HepG2 (cell line): Measurements from ENCODE around the gene CALN1. TPM values are rescaled to one million over a fixed set of nuclear protein-coding genes. Genes with fewer than 3 reads are reported as not detected.

Experiments
- ATAC-seq: fragments of 200-7000 bp; cut with Tn5 transposase; 3 replicates; pipeline ENCODE4 v1.9.1; 2020; ENCODE audit warnings: mild to moderate bottlenecking, moderate library complexity
- BruUV-seq: library from RNA; stranded (reverse); fragments of 400-500 nt; replicated peaks from 2 replicates; lab custom pipeline; 2021; lab: Mats Ljungman, UMichigan
- CTCF ChIA-PET: fragments of 300-600 bp; formaldehyde crosslinking; extraction: SDS; loops from one replicate; lab custom pipeline; 2021; ENCODE audit warnings: low total read pairs, inconsistent platforms, low intra/inter-chr PET ratio; lab: Yijun Ruan, JAX
- POLR2A ChIA-PET: fragments of 350-600 bp; sonication (Branson Sonifier 250); formaldehyde crosslinking; loops from one replicate; lab custom pipeline; 2020; ENCODE audit warnings: antibody characterized with exemption, inconsistent platforms; lab: Yijun Ruan, JAX
- DNase-seq: peaks from one replicate; pipeline ENCODE4 v3.0.0-alpha.2; 2015; ENCODE audit warnings: low spot score
- FAIRE-seq: peaks from 3 replicates; lab custom pipeline; 2011; peaks lifted over from hg19 to GRCh38; lab: Jason Lieb, UNC
- H2AFZ ChIP-seq: one replicate; pipeline ENCODE4 v1.6.1; 2011; ENCODE audit warnings: low read length, inconsistent platforms
- H3K27ac ChIP-seq: fragments of 300-600 bp; 3 replicates; pipeline ENCODE4 v1.8.0; 2011; ENCODE audit warnings: mixed run types, mild to moderate bottlenecking, mixed read lengths, low read length, inconsistent platforms; ENCODE audit not compliant: insufficient read depth; ENCODE audit errors: extremely low read length
- H3K27me3 ChIP-seq, 2 experiments: fragments of 200-600 bp in 1 of 2; 2 replicates in 1 of 2; 3 replicates in 1 of 2; pipeline versions ENCODE4 v1.6.0 to v1.8.0; 2011; ENCODE audit warnings: low read length in 2 of 2, mild to moderate bottlenecking in 2 of 2, moderate library complexity in 2 of 2, inconsistent platforms in 1 of 2; ENCODE audit not compliant: insufficient read depth in 2 of 2, control insufficient read depth in 1 of 2
- H3K36me3 ChIP-seq, 2 experiments: fragments of 200-600 bp in 1 of 2; replicated peaks in 1 of 2; 2 replicates in 1 of 2; 3 replicates in 1 of 2; pipeline versions ENCODE4 v1.5.1 to v1.8.0; 2011; ENCODE audit warnings: low read length in 2 of 2, inconsistent platforms in 1 of 2; ENCODE audit not compliant: insufficient read depth in 2 of 2, control insufficient read depth in 1 of 2
- H3K4me1 ChIP-seq: 2 replicates; pipeline ENCODE4 v1.5.1; 2012; ENCODE audit warnings: low read length, inconsistent platforms; ENCODE audit not compliant: insufficient read depth
- H3K4me2 ChIP-seq: 2 replicates; pipeline ENCODE4 v1.6.0; 2011; ENCODE audit warnings: low read depth, low read length, inconsistent platforms
- H3K4me3 ChIP-seq, 3 experiments: fragments of 200-600 bp in 1 of 3; sonication (generic), shearing (Covaris generic) in 1 of 3; replicated peaks in 1 of 3; 2 replicates each; pipeline ENCODE4 v1.5.1; 2011 to 2016; ENCODE audit warnings: low read length in 3 of 3, inconsistent platforms in 2 of 3, low read depth in 2 of 3, mild to moderate bottlenecking in 2 of 3, control low read depth in 1 of 3, mixed read lengths in 1 of 3; ENCODE audit not compliant: insufficient read depth in 1 of 3
- H3K79me2 ChIP-seq: one replicate; pipeline ENCODE4 v1.6.1; 2011; ENCODE audit warnings: low read length, inconsistent platforms; ENCODE audit not compliant: insufficient read depth
- H3K9ac ChIP-seq: 2 replicates; pipeline ENCODE4 v1.6.0; 2011; ENCODE audit warnings: mild to moderate bottlenecking, low read depth, low read length, inconsistent platforms; ENCODE audit not compliant: insufficient read depth
- H3K9me3 ChIP-seq: 2 replicates; pipeline ENCODE4 v1.5.1; 2012; ENCODE audit warnings: mild to moderate bottlenecking, low read length
- H4K20me1 ChIP-seq: 2 replicates; pipeline ENCODE4 v1.6.0; 2011; ENCODE audit warnings: inconsistent platforms, mild to moderate bottlenecking, low read length, moderate library complexity; ENCODE audit not compliant: insufficient read depth
- ATRX ChIP-seq: sonication (generic); formaldehyde crosslinking; IDR thresholded peaks from 2 replicates; pipeline ENCODE4 v1.4.0; 2020; ENCODE audit warnings: missing genetic modification reagents, borderline replicate concordance
- BHLHE40 ChIP-seq: IDR thresholded peaks from 2 replicates; pipeline ENCODE4 v1.6.1; 2011; ENCODE audit warnings: low read length, improper control_type of control experiment
- CREM ChIP-seq, 2 experiments: sonication (generic) in 1 of 2; formaldehyde crosslinking in 1 of 2; IDR thresholded peaks; 2 replicates each; pipeline versions ENCODE4 v1.4.0 to v1.6.1; 2016 to 2020; ENCODE audit warnings: antibody characterized with exemption in 1 of 2, mild to moderate bottlenecking in 1 of 2, missing genetic modification reagents in 1 of 2
- HOXA9 ChIP-seq: sonication (generic); formaldehyde crosslinking; IDR thresholded peaks from 2 replicates; pipeline ENCODE4 v1.8.1; 2022; ENCODE audit warnings: missing genetic modification reagents, mild to moderate bottlenecking, moderate library complexity, borderline replicate concordance
- PTBP1 ChIP-seq: fragments of 200-400 bp; formaldehyde crosslinking; IDR thresholded peaks from 2 replicates; pipeline ENCODE4 v1.6.1; 2018; ENCODE audit warnings: low read length, low read depth; ENCODE audit not compliant: poor library complexity, severe bottlenecking
- RBFOX2 ChIP-seq: fragments of 200-400 bp; formaldehyde crosslinking; IDR thresholded peaks from 2 replicates; pipeline ENCODE4 v1.6.1; 2017; ENCODE audit warnings: low read depth, mild to moderate bottlenecking, low read length
- SOX6 ChIP-seq, 2 experiments: fragments of 450-650 bp in 1 of 2; sonication (generic) in 1 of 2; formaldehyde crosslinking in 1 of 2; IDR thresholded peaks; 2 replicates each; pipeline versions ENCODE4 v1.4.0 to v1.6.1; 2017 to 2020; ENCODE audit warnings: antibody characterized with exemption in 1 of 2, mild to moderate bottlenecking in 1 of 2, missing genetic modification reagents in 1 of 2
- ZKSCAN1 ChIP-seq: fragments of 150-350 bp; IDR thresholded peaks from 2 replicates; pipeline ENCODE4 v1.6.1; 2014; ENCODE audit warnings: low read length
- ZNF343 ChIP-seq: sonication (generic); formaldehyde crosslinking; IDR thresholded peaks from 2 replicates; pipeline ENCODE4 v1.4.0; 2020; ENCODE audit warnings: mild to moderate bottlenecking, missing genetic modification reagents
- WGBS: methylation state at CpG from one replicate; pipeline ENCODE4 v1.1.6; 2017; ENCODE audit warnings: low lambda C conversion rate; 5-methylcytosine and 5-hydroxymethylcytosine counted together
- in situ Hi-C: cut with HindIII; loops from 2 replicates; pipeline ENCODE4 v1.10.0; 2017; ENCODE audit warnings: low pct_unique_long_range_greater_than_20kb; ENCODE audit not compliant: extremely low pct_ligation_motif_present
- intact Hi-C: fragments of 100-400 bp; cut with micrococcal nuclease; formaldehyde crosslinking; loops from one replicate; pipeline ENCODE4 v1.10.0; 2022; ENCODE audit not compliant: unreplicated experiment
- polyA plus RNA-seq, 8 experiments: library from polyadenylated mRNA; depleted of rRNA in 3 of 8; stranded (reverse) in 7 of 8; unstranded in 1 of 8; fragments of >200 nt; fragmentation: Illumina TruSeq in 4 of 8; extraction: Trizol in 4 of 8; gene quantifications; 2 replicates each; pipeline versions ENCODE4 v1.2.1 to v1.2.3, GENCODE V29; 2011 to 2016; ENCODE audit warnings: low read depth in 4 of 8, missing spikeins in 1 of 8, mixed read lengths in 1 of 8; ENCODE audit not compliant: insufficient read depth in 1 of 8
- total RNA-seq, 5 experiments: library from RNA; depleted of rRNA; stranded (reverse); fragments of >200 nt; fragmentation: Illumina TruSeq; extraction: Trizol; gene quantifications; 2 replicates each; pipeline ENCODE4 v1.2.3, GENCODE V29; 2016; ENCODE audit warnings: low read depth in 1 of 5
- TF ChIP-seq, protein P1 (sequence below): sonication (generic); formaldehyde crosslinking; IDR thresholded peaks from 2 replicates; pipeline ENCODE4 v1.4.0; 2020; ENCODE audit warnings: missing genetic modification reagents
- TF ChIP-seq, protein P2 (sequence below): sonication (generic); formaldehyde crosslinking; conservative IDR thresholded peaks from 2 replicates; pipeline ENCODE4 v1.8.0; 2022; ENCODE audit warnings: mild to moderate bottlenecking, moderate library complexity, missing genetic modification reagents
- TF ChIP-seq, protein P3 (sequence below): sonication (generic); formaldehyde crosslinking; IDR thresholded peaks from 2 replicates; pipeline ENCODE4 v1.8.0; 2022; ENCODE audit warnings: mild to moderate bottlenecking, missing genetic modification reagents; ENCODE audit not compliant: insufficient replicate concordance
- TF ChIP-seq, protein P4 (sequence below): sonication (generic); formaldehyde crosslinking; IDR thresholded peaks from 2 replicates; pipeline ENCODE4 v1.5.0; 2020; ENCODE audit warnings: mild to moderate bottlenecking, missing genetic modification reagents, borderline replicate concordance

Gene CALN1
- total and polyA plus RNA-seq, 2 of the 13 experiments (the other 11 are each of a cell fraction or from before 2014, with no cell fraction given) = not detected

DNA sequence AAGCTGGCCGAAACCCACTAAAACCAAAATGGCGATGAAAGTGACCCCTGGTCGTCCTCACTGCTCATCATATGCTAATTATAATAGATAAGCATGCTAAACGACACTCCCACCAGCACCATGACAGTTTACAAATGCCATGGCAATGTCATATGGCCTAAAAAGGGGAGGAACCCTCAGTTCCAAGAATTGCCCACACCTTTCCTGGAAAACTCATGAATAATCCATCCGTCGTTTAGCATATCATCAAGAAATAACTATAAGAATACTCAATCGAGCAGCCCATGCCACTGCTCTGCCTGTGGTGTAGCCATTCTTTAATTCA lies 422.0 kb downstream of the CALN1 start:
- FAIRE-seq = no peak
- Histone ChIP-seq H4K20me1 (no peaks in the 10 kb centered on the region), H3K79me2 (no peaks in the 10 kb centered on the region), H3K4me3 (no peak overlapping the region), H3K9me3 (no peaks in the 10 kb centered on the region), H3K27ac (no peak overlapping the region), H3K9ac (no peak overlapping the region), H3K4me1 (no peaks in the 10 kb centered on the region), H3K36me3 (no peaks in the 10 kb centered on the region), H2AFZ (no peak overlapping the region), H3K4me2 (no peak overlapping the region), H3K27me3 (no peaks in the 10 kb centered on the region; a peak in 1 of 5 replicates)
- in situ Hi-C loops = no loop called here
- intact Hi-C loops = no loop called here
- no peak for DNase-seq
- ChIA-PET CTCF (no interaction called here), POLR2A (no interaction called here)
- WGBS = 57% methylated on average over 6 of the region's 7 CpGs
- no TSS peak for BruUV-seq
- no peak for ATAC-seq
- TF ChIP-seq, protein P1, sequence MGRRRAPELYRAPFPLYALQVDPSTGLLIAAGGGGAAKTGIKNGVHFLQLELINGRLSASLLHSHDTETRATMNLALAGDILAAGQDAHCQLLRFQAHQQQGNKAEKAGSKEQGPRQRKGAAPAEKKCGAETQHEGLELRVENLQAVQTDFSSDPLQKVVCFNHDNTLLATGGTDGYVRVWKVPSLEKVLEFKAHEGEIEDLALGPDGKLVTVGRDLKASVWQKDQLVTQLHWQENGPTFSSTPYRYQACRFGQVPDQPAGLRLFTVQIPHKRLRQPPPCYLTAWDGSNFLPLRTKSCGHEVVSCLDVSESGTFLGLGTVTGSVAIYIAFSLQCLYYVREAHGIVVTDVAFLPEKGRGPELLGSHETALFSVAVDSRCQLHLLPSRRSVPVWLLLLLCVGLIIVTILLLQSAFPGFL (CRISPR knock-in tag) = no peak
- TF ChIP-seq, protein P2, sequence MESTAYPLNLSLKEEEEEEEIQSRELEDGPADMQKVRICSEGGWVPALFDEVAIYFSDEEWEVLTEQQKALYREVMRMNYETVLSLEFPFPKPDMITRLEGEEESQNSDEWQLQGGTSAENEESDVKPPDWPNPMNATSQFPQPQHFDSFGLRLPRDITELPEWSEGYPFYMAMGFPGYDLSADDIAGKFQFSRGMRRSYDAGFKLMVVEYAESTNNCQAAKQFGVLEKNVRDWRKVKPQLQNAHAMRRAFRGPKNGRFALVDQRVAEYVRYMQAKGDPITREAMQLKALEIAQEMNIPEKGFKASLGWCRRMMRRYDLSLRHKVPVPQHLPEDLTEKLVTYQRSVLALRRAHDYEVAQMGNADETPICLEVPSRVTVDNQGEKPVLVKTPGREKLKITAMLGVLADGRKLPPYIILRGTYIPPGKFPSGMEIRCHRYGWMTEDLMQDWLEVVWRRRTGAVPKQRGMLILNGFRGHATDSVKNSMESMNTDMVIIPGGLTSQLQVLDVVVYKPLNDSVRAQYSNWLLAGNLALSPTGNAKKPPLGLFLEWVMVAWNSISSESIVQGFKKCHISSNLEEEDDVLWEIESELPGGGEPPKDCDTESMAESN (CRISPR knock-in tag) = no peak
- TF ChIP-seq PTBP1 (no peak), BHLHE40 (no peak), ATRX (no peak), ZNF343 (CRISPR knock-in tag) (no peak), RBFOX2 (no peak), CREM (IDR thresholded peaks at IDR 0.05) (no peak), CREM (CRISPR knock-in tag; IDR thresholded peaks at IDR 0.05) (no peak), ZKSCAN1 (no peak), HOXA9 (CRISPR knock-in tag) (no peak), SOX6 (IDR thresholded peaks at IDR 0.05) (no peak), SOX6 (CRISPR knock-in tag; IDR thresholded peaks at IDR 0.05) (no peak)
- TF ChIP-seq, protein P3, sequence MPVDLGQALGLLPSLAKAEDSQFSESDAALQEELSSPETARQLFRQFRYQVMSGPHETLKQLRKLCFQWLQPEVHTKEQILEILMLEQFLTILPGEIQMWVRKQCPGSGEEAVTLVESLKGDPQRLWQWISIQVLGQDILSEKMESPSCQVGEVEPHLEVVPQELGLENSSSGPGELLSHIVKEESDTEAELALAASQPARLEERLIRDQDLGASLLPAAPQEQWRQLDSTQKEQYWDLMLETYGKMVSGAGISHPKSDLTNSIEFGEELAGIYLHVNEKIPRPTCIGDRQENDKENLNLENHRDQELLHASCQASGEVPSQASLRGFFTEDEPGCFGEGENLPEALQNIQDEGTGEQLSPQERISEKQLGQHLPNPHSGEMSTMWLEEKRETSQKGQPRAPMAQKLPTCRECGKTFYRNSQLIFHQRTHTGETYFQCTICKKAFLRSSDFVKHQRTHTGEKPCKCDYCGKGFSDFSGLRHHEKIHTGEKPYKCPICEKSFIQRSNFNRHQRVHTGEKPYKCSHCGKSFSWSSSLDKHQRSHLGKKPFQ (CRISPR knock-in tag) = no peak
- TF ChIP-seq, protein P4, sequence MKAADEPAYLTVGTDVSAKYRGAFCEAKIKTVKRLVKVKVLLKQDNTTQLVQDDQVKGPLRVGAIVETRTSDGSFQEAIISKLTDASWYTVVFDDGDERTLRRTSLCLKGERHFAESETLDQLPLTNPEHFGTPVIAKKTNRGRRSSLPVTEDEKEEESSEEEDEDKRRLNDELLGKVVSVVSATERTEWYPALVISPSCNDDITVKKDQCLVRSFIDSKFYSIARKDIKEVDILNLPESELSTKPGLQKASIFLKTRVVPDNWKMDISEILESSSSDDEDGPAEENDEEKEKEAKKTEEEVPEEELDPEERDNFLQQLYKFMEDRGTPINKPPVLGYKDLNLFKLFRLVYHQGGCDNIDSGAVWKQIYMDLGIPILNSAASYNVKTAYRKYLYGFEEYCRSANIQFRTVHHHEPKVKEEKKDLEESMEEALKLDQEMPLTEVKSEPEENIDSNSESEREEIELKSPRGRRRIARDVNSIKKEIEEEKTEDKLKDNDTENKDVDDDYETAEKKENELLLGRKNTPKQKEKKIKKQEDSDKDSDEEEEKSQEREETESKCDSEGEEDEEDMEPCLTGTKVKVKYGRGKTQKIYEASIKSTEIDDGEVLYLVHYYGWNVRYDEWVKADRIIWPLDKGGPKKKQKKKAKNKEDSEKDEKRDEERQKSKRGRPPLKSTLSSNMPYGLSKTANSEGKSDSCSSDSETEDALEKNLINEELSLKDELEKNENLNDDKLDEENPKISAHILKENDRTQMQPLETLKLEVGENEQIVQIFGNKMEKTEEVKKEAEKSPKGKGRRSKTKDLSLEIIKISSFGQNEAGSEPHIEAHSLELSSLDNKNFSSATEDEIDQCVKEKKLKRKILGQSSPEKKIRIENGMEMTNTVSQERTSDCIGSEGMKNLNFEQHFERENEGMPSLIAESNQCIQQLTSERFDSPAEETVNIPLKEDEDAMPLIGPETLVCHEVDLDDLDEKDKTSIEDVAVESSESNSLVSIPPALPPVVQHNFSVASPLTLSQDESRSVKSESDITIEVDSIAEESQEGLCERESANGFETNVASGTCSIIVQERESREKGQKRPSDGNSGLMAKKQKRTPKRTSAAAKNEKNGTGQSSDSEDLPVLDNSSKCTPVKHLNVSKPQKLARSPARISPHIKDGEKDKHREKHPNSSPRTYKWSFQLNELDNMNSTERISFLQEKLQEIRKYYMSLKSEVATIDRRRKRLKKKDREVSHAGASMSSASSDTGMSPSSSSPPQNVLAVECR (CRISPR knock-in tag) = no peak
